H9 (cell line): ENCODE measurements around the gene SLC1A5. TPM values are rescaled to one million over a fixed set of nuclear protein-coding genes. Genes with fewer than 3 reads are reported as not detected.
A peak's percentile ranks its signal among the peaks of the same experiment; 100 is the strongest.

ENCODE experiments used
- DNase-seq: peaks from one replicate; pipeline ENCODE4 v3.0.0-alpha.2; 2017
- H2AFZ ChIP-seq: one replicate; pipeline ENCODE4 v1.6.1; 2013; ENCODE audit warnings: mild to moderate bottlenecking, low read length, control low read depth, moderate library complexity
- H2AK5ac ChIP-seq: 2 replicates; pipeline ENCODE4 v1.6.1; 2013; ENCODE audit warnings: low read length, control low read depth, mixed read lengths; ENCODE audit not compliant: insufficient read length
- H2BK120ac ChIP-seq: one replicate; pipeline ENCODE4 v1.6.1; 2013; ENCODE audit warnings: low read depth, mild to moderate bottlenecking, low read length, control low read depth, inconsistent platforms; ENCODE audit not compliant: poor library complexity, severe bottlenecking
- H2BK12ac ChIP-seq: 2 replicates; pipeline ENCODE4 v1.6.1; 2013; ENCODE audit warnings: low read length, control low read depth, mixed read lengths, low read depth; ENCODE audit not compliant: insufficient read length
- H2BK15ac ChIP-seq: 2 replicates; pipeline ENCODE4 v1.6.1; 2013; ENCODE audit warnings: low read depth, low read length, control low read depth
- H2BK20ac ChIP-seq: one replicate; pipeline ENCODE4 v1.6.1; 2013; ENCODE audit warnings: low read depth, mild to moderate bottlenecking, low read length, control low read depth, inconsistent platforms; ENCODE audit not compliant: poor library complexity, severe bottlenecking
- H2BK5ac ChIP-seq: 2 replicates; pipeline ENCODE4 v1.6.1; 2013; ENCODE audit warnings: low read length, control low read depth, mixed read lengths; ENCODE audit not compliant: insufficient read length
- H3K14ac ChIP-seq: 2 replicates; pipeline ENCODE4 v1.6.1; 2013; ENCODE audit warnings: low read length, control low read depth; ENCODE audit not compliant: insufficient read depth
- H3K18ac ChIP-seq: 2 replicates; pipeline ENCODE4 v1.6.1; 2013; ENCODE audit warnings: low read depth, mild to moderate bottlenecking, mixed read lengths, low read length, control low read depth; ENCODE audit not compliant: insufficient read length
- H3K23ac ChIP-seq: 2 replicates; pipeline ENCODE4 v1.6.1; 2013; ENCODE audit warnings: low read length, control low read depth, mixed read lengths, low read depth; ENCODE audit not compliant: insufficient read length
- H3K23me2 ChIP-seq: 2 replicates; pipeline ENCODE4 v1.6.1; 2013; ENCODE audit warnings: low read depth, mild to moderate bottlenecking, mixed read lengths, low read length, control low read depth; ENCODE audit not compliant: insufficient read length, poor library complexity, severe bottlenecking
- H3K27ac ChIP-seq: 2 replicates; pipeline ENCODE4 v1.5.1; 2013; ENCODE audit warnings: low read length, control low read depth, mixed read lengths, low read depth; ENCODE audit not compliant: insufficient read length
- H3K27me3 ChIP-seq: 2 replicates; pipeline ENCODE4 v1.6.1; 2013; ENCODE audit warnings: low read length, control low read depth, inconsistent platforms; ENCODE audit not compliant: insufficient read depth
- H3K4ac ChIP-seq: 2 replicates; pipeline ENCODE4 v1.6.1; 2013; ENCODE audit warnings: low read depth, mild to moderate bottlenecking, control low read depth, inconsistent platforms, low read length, moderate library complexity
- H3K4me1 ChIP-seq: 2 replicates; pipeline ENCODE4 v1.6.1; 2013; ENCODE audit warnings: low read length, control low read depth, inconsistent platforms; ENCODE audit not compliant: insufficient read depth
- H3K4me2 ChIP-seq: 2 replicates; pipeline ENCODE4 v1.6.1; 2013; ENCODE audit warnings: low read length, control low read depth, mixed read lengths; ENCODE audit not compliant: insufficient read length, insufficient read depth
- H3K56ac ChIP-seq: 2 replicates; pipeline ENCODE4 v1.6.1; 2013; ENCODE audit warnings: low read depth, mild to moderate bottlenecking, mixed read lengths, low read length, control low read depth; ENCODE audit not compliant: insufficient read length
- H3K79me1 ChIP-seq: 2 replicates; pipeline ENCODE4 v1.6.1; 2013; ENCODE audit warnings: low read depth, mild to moderate bottlenecking, moderate library complexity, low read length, control low read depth, inconsistent platforms; ENCODE audit not compliant: insufficient read depth, poor library complexity, severe bottlenecking
- H3K79me2 ChIP-seq: 2 replicates; pipeline ENCODE4 v1.6.1; 2013; ENCODE audit warnings: low read length, control low read depth, inconsistent platforms; ENCODE audit not compliant: insufficient read depth
- H3K9ac ChIP-seq: 2 replicates; pipeline ENCODE4 v1.6.1; 2013; ENCODE audit warnings: low read length, control low read depth, mixed read lengths; ENCODE audit not compliant: insufficient read length; ENCODE audit errors: extremely low read depth
- H3K9me3 ChIP-seq: one replicate; pipeline ENCODE4 v1.6.1; 2013; ENCODE audit warnings: low read depth, low read length, inconsistent platforms; ENCODE audit not compliant: control insufficient read depth
- H3T11ph ChIP-seq: one replicate; pipeline ENCODE4 v1.6.1; 2013; ENCODE audit warnings: mild to moderate bottlenecking, low read length, control low read depth, inconsistent platforms
- H4K20me1 ChIP-seq: one replicate; pipeline ENCODE4 v1.6.1; 2013; ENCODE audit not compliant: control insufficient read depth, insufficient read length, insufficient read depth
- H4K5ac ChIP-seq: 2 replicates; pipeline ENCODE4 v1.6.1; 2013; ENCODE audit warnings: low read depth, mild to moderate bottlenecking, mixed read lengths, low read length, control low read depth; ENCODE audit not compliant: insufficient read length
- H4K8ac ChIP-seq: replicated peaks from 2 replicates; pipeline ENCODE4 v1.6.1; 2013; ENCODE audit warnings: low read length, control low read depth, mixed read lengths, low read depth; ENCODE audit not compliant: insufficient read length
- H4K91ac ChIP-seq: 2 replicates; pipeline ENCODE4 v1.6.1; 2013; ENCODE audit warnings: low read depth, mild to moderate bottlenecking, moderate library complexity, mixed read lengths, low read length, control low read depth; ENCODE audit not compliant: insufficient read length
- H3K27ac Mint-ChIP-seq, 3 experiments: 2 replicates in 2 of 3; 3 replicates in 1 of 3; pipeline ENCODE4 v1.8.0; 2020 to 2021; ENCODE audit warnings: mixed read lengths in 3 of 3, mild to moderate bottlenecking in 1 of 3, moderate library complexity in 1 of 3
- H3K27me3 Mint-ChIP-seq: 2 replicates; pipeline ENCODE4 v1.8.0; 2021; ENCODE audit warnings: low read depth, mild to moderate bottlenecking, moderate library complexity, mixed read lengths
- H3K36me3 Mint-ChIP-seq, 3 experiments: 2 replicates in 2 of 3; 3 replicates in 1 of 3; pipeline ENCODE4 v1.8.0; 2020 to 2021; ENCODE audit warnings: low read depth in 3 of 3, mixed read lengths in 3 of 3; ENCODE audit not compliant: insufficient read depth in 1 of 3
- H3K4me1 Mint-ChIP-seq, 2 experiments: 2 replicates each; pipeline ENCODE4 v1.8.0; 2020; ENCODE audit warnings: mixed read lengths in 2 of 2
- H3K4me3 Mint-ChIP-seq, 2 experiments: 2 replicates in 1 of 2; 3 replicates in 1 of 2; pipeline ENCODE4 v1.8.0; 2020 to 2021; ENCODE audit warnings: mild to moderate bottlenecking in 2 of 2, mixed read lengths in 2 of 2, moderate library complexity in 1 of 2
- H3K9me3 Mint-ChIP-seq, 2 experiments: 2 replicates in 1 of 2; 3 replicates in 1 of 2; pipeline ENCODE4 v1.8.0; 2020; ENCODE audit warnings: mild to moderate bottlenecking in 2 of 2, mixed read lengths in 2 of 2, moderate library complexity in 1 of 2
- WGBS: extraction: QIAGEN DNeasy Blood & Tissue Kit; methylation state at CpG from one replicate; pipeline ENCODE4 v1.1.7; 2013; ENCODE audit warnings: missing lambda C conversion rate, low lambda C conversion rate, mixed read lengths; ENCODE audit not compliant: insufficient read length; ENCODE audit errors: extremely low coverage; 5-methylcytosine and 5-hydroxymethylcytosine counted together
- total RNA-seq: library from RNA; stranded (reverse); gene quantifications from 2 replicates; pipeline ENCODE4 v1.2.1, GENCODE V29; 2021
- TF ChIP-seq, protein P1 (sequence below): fragments of 200-600 bp; sonication (generic); conservative IDR thresholded peaks from 3 replicates; pipeline ENCODE4 v1.8.0; 2021; ENCODE audit warnings: antibody characterized with exemption, mild to moderate bottlenecking

Gene SLC1A5
- total RNA-seq, 1 experiment from 2014 or later: 258 TPM

DNA sequence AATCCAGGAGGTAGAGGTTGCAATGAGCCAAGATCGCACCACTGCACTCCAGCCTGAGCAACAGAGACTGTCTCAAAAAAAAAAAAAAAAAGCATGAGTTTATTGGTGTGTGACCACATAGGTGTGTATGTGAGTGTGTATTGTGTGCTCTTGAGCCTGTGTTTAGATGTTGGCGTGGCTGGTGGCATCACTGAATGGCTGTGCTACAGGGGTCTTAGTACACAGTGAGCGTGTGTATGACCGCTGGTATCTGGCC lies 2.5 kb downstream of the SLC1A5 start:
- peaks cover 23% of the 10 kb centered on the region for H3K23me2 ChIP-seq
- H4K5ac ChIP-seq: no peak overlapping the region
- peak overlapping the region; percentile 98 to 99 (median 99); a peak in 6 of 7 replicates for H3K27ac Mint-ChIP-seq
- no peak overlapping the region for H4K8ac ChIP-seq
- no peak overlapping the region for H3K4ac ChIP-seq
- peaks cover 4% of the 10 kb centered on the region for H4K20me1 ChIP-seq
- H3K56ac ChIP-seq: no peak overlapping the region
- H3K9ac ChIP-seq: peak overlapping the region; percentile 82
- no peaks in the 10 kb centered on the region; a peak in 1 of 5 replicates for H3K9me3 Mint-ChIP-seq
- H3K4me1 Mint-ChIP-seq: peaks cover 26 to 44% of the 10 kb centered on the region in 2 experiments
- H3K27me3 ChIP-seq: no peaks in the 10 kb centered on the region; the same call in 1 of the 2 replicates
- H3K4me3 Mint-ChIP-seq: peak overlapping the region; percentile 97 to 100
- H3K79me1 ChIP-seq: peaks cover 12% of the 10 kb centered on the region
- no peak overlapping the region for H2BK12ac ChIP-seq
- peaks cover 48 to 60% (median 50%) of the 10 kb centered on the region in 3 experiments for H3K36me3 Mint-ChIP-seq
- H3T11ph ChIP-seq: no peak overlapping the region
- H3K79me2 ChIP-seq: peaks cover 43% of the 10 kb centered on the region; the same call in 1 of the 2 replicates
- H3K27ac ChIP-seq: no peak overlapping the region
- no peak overlapping the region for H3K14ac ChIP-seq
- no peak overlapping the region for H2AK5ac ChIP-seq
- H2AFZ ChIP-seq: no peak overlapping the region
- no peak overlapping the region for H2BK5ac ChIP-seq
- WGBS: no CpG with 5 or more reads among the region's 4 CpGs
- peaks cover 5% of the 10 kb centered on the region; the same call in 1 of the 2 replicates for H3K4me1 ChIP-seq
- H2BK15ac ChIP-seq: no peak overlapping the region
- H3K9me3 ChIP-seq: no peaks in the 10 kb centered on the region
- H3K27me3 Mint-ChIP-seq: peaks cover 13% of the 10 kb centered on the region
- no peak overlapping the region for H3K18ac ChIP-seq
- no peak overlapping the region for H4K91ac ChIP-seq
- DNase-seq: no peak
- H2BK120ac ChIP-seq: no peak overlapping the region
- no peak overlapping the region for H3K23ac ChIP-seq
- peak overlapping the region; percentile 96 for H3K4me2 ChIP-seq
- no peak overlapping the region for H2BK20ac ChIP-seq
- TF ChIP-seq, protein P1, sequence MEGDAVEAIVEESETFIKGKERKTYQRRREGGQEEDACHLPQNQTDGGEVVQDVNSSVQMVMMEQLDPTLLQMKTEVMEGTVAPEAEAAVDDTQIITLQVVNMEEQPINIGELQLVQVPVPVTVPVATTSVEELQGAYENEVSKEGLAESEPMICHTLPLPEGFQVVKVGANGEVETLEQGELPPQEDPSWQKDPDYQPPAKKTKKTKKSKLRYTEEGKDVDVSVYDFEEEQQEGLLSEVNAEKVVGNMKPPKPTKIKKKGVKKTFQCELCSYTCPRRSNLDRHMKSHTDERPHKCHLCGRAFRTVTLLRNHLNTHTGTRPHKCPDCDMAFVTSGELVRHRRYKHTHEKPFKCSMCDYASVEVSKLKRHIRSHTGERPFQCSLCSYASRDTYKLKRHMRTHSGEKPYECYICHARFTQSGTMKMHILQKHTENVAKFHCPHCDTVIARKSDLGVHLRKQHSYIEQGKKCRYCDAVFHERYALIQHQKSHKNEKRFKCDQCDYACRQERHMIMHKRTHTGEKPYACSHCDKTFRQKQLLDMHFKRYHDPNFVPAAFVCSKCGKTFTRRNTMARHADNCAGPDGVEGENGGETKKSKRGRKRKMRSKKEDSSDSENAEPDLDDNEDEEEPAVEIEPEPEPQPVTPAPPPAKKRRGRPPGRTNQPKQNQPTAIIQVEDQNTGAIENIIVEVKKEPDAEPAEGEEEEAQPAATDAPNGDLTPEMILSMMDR: no peak
